Fibroblast of villous mesenchyme (primary cell): ENCODE data around the gene B9D1. TPM values are rescaled to one million over a fixed set of nuclear protein-coding genes. Genes with fewer than 3 reads are reported as not detected.

ENCODE experiments used
- DNase-seq: peaks from one replicate; pipeline ENCODE4 v3.0.0-alpha.2; 2010; ENCODE audit warnings: low read depth
- H3K4me3 ChIP-seq: 2 replicates; pipeline ENCODE4 v1.5.1; 2011; ENCODE audit warnings: low read depth, mild to moderate bottlenecking, low read length
- CTCF ChIP-seq: IDR thresholded peaks from 2 replicates; pipeline ENCODE4 v1.5.1; 2012; ENCODE audit warnings: low read depth, mild to moderate bottlenecking, low read length; ENCODE audit not compliant: insufficient read depth
- total RNA-seq: library from RNA; depleted of rRNA; stranded (reverse); fragments of >200 nt; gene quantifications from 2 replicates; pipeline ENCODE4 v1.2.3, GENCODE V29; 2012

B9D1 gene
- total RNA-seq, 1 donor: 40.2 TPM

DNA sequence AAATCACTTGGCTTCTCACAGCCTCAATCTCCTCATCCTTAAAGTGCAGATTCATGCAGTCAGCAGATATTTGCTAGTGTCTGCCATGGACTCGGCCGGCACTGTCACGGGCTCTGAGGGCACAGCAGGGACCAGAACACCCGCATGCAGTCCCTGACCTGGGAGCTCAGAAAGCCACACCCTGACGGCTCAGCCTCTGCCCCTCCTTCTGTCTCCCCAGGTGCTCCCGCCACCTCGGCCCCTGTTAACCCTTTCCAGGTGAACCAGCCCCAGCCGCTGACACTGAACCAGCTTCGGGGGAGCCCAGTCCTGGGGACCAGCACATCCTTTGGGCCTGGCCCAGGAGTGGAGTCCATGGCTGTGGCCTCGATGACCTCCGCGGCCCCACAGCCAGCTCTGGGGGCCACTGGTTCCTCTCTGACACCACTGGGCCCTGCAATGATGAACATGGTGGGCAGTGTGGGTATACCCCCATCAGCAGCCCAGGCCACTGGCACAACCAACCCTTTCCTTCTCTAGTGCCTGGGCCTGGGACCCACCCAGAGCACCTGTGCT, 28.7 kb downstream of the B9D1 start:
- H3K4me3 ChIP-seq: no peak overlapping the region
- DNase-seq: no peak
- TF ChIP-seq CTCF: no peak

- TF ChIP-seq CTCF: no peak
- no peak overlapping the region for H3K4me3 ChIP-seq
- DNase-seq: no peak
These were observed 29.4 kb downstream of the B9D1 start for GRCh38 chr17:19333132-19333440.

- TF ChIP-seq CTCF: no peak
- H3K4me3 ChIP-seq: no peak overlapping the region
- no peak for DNase-seq
These were observed 30.0 kb downstream of the B9D1 start for GRCh38 chr17:19332371-19333131.

- no peak overlapping the region for H3K4me3 ChIP-seq
- no peak for TF ChIP-seq CTCF
- DNase-seq: peak; percentile 16
These were observed 30.8 kb downstream of the B9D1 start for GRCh38 chr17:19331543-19332245.

DNA sequence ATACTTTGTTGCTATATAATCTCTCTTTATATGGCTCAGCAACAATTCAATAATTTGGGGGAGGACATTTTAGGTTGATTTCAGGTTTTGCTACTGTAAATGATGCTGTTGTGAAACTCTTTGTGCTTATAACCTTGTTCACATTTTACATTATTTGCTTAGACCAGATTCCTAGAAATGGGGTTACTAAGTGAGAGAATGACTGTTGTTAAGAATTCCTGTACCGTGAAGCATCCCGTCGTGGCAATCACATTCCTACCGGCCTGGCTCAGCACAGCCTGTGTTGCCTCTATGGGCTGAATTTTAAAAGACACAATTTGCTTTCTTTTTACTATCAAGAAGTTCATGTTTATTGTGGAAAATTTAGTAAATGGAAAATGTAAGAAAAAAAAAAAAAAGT, 31.4 kb downstream of the B9D1 start:
- DNase-seq: peak; percentile 78
- H3K4me3 ChIP-seq: no peak overlapping the region
- TF ChIP-seq CTCF: no peak

DNA sequence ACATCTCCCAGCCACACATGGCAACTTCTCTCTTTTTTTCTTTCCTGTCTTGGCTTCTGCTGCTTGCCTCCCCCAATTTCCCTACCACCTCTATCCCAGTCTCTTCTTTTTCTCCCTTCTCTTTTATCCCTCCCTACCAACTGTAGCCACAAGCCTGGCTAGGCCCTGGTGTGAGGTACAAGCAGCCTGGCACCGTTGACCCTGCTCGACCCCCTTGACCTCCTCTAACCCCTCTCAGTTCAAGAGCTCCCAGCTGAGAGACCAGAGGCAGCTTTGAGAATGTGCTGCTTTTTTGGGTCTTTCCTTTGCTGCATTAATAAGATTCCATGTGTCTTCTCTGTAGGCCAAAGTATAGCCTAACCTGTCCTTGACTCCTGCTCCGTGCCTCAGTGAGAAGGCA, 32.3 kb downstream of the B9D1 start:
- TF ChIP-seq CTCF: no peak
- no peak for DNase-seq

More for the DNA sequence above, 32.3 kb downstream of the B9D1 start:
- no peak overlapping the region for H3K4me3 ChIP-seq
